ENCODE results near the gene TFDP1.

The TFDP1 gene

GRCh38 chr13:113584870-113585671 is 518 bp downstream of the TFDP1 start:
- TF ChIP-seq CTCF (conservative IDR thresholded peaks at IDR 0.05; ENCODE audit: low read depth, low read length): no peak
- H3K4me3 ChIP-seq (ENCODE audit: low read depth, low read length): peak overlapping the region; percentile 62
- DNase-seq (ENCODE audit: low read depth): no peak

DNA sequence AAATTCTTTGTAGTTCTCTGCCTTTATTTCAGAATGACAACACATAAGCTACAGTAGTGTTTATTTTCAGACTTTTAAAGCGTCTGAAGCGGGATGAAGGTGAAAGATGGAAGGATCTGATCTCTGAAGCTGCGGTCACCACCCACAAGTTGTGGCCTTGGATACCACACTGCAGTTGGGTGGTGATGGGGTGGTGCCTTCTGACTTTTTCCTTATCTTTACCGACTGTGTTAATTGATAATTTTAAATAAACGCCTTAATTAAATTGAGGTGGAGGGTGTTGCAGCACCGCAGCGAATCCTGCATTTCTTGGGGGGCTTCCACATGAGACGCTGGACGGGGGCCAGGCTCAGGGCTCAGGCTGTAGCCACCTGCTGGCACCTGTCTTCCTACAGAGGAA is 1.3 kb downstream of the TFDP1 start:
- peak overlapping the region; percentile 62 for H3K4me3 ChIP-seq (ENCODE audit: low read depth, low read length)
- DNase-seq (ENCODE audit: low read depth): no peak
- TF ChIP-seq CTCF (conservative IDR thresholded peaks at IDR 0.05; ENCODE audit: low read depth, low read length): no peak

GRCh38 chr13:113586661-113587479 is 2.3 kb downstream of the TFDP1 start:
- no peak for TF ChIP-seq CTCF (conservative IDR thresholded peaks at IDR 0.05; ENCODE audit: low read depth, low read length)
- DNase-seq (ENCODE audit: low read depth): no peak
- no peak overlapping the region for H3K4me3 ChIP-seq (ENCODE audit: low read depth, low read length)

GRCh38 chr13:113588394-113589111 is 4.0 kb downstream of the TFDP1 start:
- no peak for TF ChIP-seq CTCF (conservative IDR thresholded peaks at IDR 0.05; ENCODE audit: low read depth, low read length)
- no peak for DNase-seq (ENCODE audit: low read depth)
- no peak overlapping the region for H3K4me3 ChIP-seq (ENCODE audit: low read depth, low read length)

- H3K4me3 ChIP-seq (ENCODE audit: low read depth, low read length): no peak overlapping the region
- no peak for TF ChIP-seq CTCF (conservative IDR thresholded peaks at IDR 0.05; ENCODE audit: low read depth, low read length)
- no peak for DNase-seq (ENCODE audit: low read depth)
These were observed 4.9 kb downstream of the TFDP1 start for GRCh38 chr13:113589251-113589960.

- DNase-seq (ENCODE audit: low read depth): no peak
- H3K4me3 ChIP-seq (ENCODE audit: low read depth, low read length): no peak overlapping the region
- TF ChIP-seq CTCF (conservative IDR thresholded peaks at IDR 0.05; ENCODE audit: low read depth, low read length): no peak
These were observed 5.4 kb downstream of the TFDP1 start for GRCh38 chr13:113589961-113590339.

All from choroid plexus epithelial cell (primary cell).